Endodermal cell (in vitro differentiated cells): ENCODE results near the gene ZC3H8. TPM values are rescaled to one million over a fixed set of nuclear protein-coding genes. Genes with fewer than 3 reads are reported as not detected.

Experiments used
- DNase-seq: peaks from one replicate; pipeline ENCODE4 v3.0.0-alpha.2; 2017
- H3K27ac ChIP-seq: 2 replicates; pipeline ENCODE4 v1.5.1; 2013; ENCODE audit warnings: mild to moderate bottlenecking, low read depth, low read length, moderate library complexity
- H3K27me3 ChIP-seq: 2 replicates; pipeline ENCODE4 v1.6.1; 2013; ENCODE audit warnings: mild to moderate bottlenecking, low read length, moderate library complexity; ENCODE audit not compliant: insufficient read depth, control insufficient read depth, poor library complexity, severe bottlenecking
- H3K36me3 ChIP-seq: 2 replicates; pipeline ENCODE4 v1.7.0; 2013; ENCODE audit warnings: mild to moderate bottlenecking, low read length, moderate library complexity; ENCODE audit not compliant: control insufficient read depth, insufficient read depth
- H3K4me1 ChIP-seq: one replicate; pipeline ENCODE4 v1.7.0; 2013; ENCODE audit warnings: low read length; ENCODE audit not compliant: control insufficient read depth, insufficient read depth
- H3K4me3 ChIP-seq: 2 replicates; pipeline ENCODE4 v1.5.1; 2013; ENCODE audit warnings: mild to moderate bottlenecking, low read length, moderate library complexity
- H3K9ac ChIP-seq: 2 replicates; pipeline ENCODE4 v1.6.1; 2013; ENCODE audit warnings: mild to moderate bottlenecking, low read length, moderate library complexity; ENCODE audit not compliant: poor library complexity, severe bottlenecking; ENCODE audit errors: extremely low read depth
- H3K9me3 ChIP-seq: 2 replicates; pipeline ENCODE4 v1.6.1; 2013; ENCODE audit warnings: mild to moderate bottlenecking, low read length, moderate library complexity; ENCODE audit not compliant: control insufficient read depth
- H3K27ac Mint-ChIP-seq: 2 replicates; pipeline ENCODE4 v1.8.0; 2020; ENCODE audit warnings: mixed read lengths
- H3K27me3 Mint-ChIP-seq: 2 replicates; pipeline ENCODE4 v1.8.0; 2021; ENCODE audit warnings: mild to moderate bottlenecking, mixed read lengths; ENCODE audit not compliant: insufficient read depth
- H3K36me3 Mint-ChIP-seq: 2 replicates; pipeline ENCODE4 v1.8.0; 2020; ENCODE audit warnings: low read depth, mixed read lengths
- H3K4me1 Mint-ChIP-seq: 2 replicates; pipeline ENCODE4 v1.8.0; 2020; ENCODE audit warnings: mixed read lengths
- H3K4me3 Mint-ChIP-seq: 2 replicates; pipeline ENCODE4 v1.8.0; 2020; ENCODE audit warnings: mild to moderate bottlenecking, moderate library complexity, mixed read lengths
- H3K9me3 Mint-ChIP-seq: 2 replicates; pipeline ENCODE4 v1.8.0; 2020; ENCODE audit warnings: mild to moderate bottlenecking, mixed read lengths
- CTCF ChIP-seq: fragments of 200-600 bp; sonication (generic); conservative IDR thresholded peaks from 2 replicates; pipeline ENCODE4 v1.5.0; 2021; ENCODE audit warnings: antibody characterized with exemption, mild to moderate bottlenecking
- WGBS, 2 experiments: methylation state at CpG; one replicate each; pipeline versions ENCODE4 v1.1.5 to v1.1.7; 2013; ENCODE audit warnings: missing lambda C conversion rate in 2 of 2, mixed read lengths in 1 of 2; ENCODE audit not compliant: insufficient coverage in 1 of 2, insufficient read length in 1 of 2; 5-methylcytosine and 5-hydroxymethylcytosine counted together
- total RNA-seq, 2 donors: library from RNA; stranded (reverse); fragmentation: NEBNext Ultra II Directional in 1 of 2; extraction: Animal tissue kit (Norgen Biotek cat#: 25700) in 1 of 2; gene quantifications; 2 replicates in 1 of 2; 3 replicates in 1 of 2; pipeline ENCODE4 v1.2.1, GENCODE V29; 2021

The ZC3H8 gene
- total RNA-seq, 2 donors from 2014 or later = 8.3 to 10.6 TPM

GRCh38 chr2:112187805-112188596 lies 66.8 kb downstream of the ZC3H8 start:
- no peak overlapping the region for H3K4me3 ChIP-seq
- DNase-seq = no peak
- H3K27me3 ChIP-seq = peaks cover 6% of the 10 kb centered on the region
- H3K4me1 Mint-ChIP-seq = no peaks in the 10 kb centered on the region
- no peaks in the 10 kb centered on the region for H3K36me3 ChIP-seq
- peaks cover 7% of the 10 kb centered on the region for H3K9me3 Mint-ChIP-seq
- no peaks in the 10 kb centered on the region for H3K4me1 ChIP-seq
- no peaks in the 10 kb centered on the region for H3K36me3 Mint-ChIP-seq
- H3K27me3 Mint-ChIP-seq = peaks cover 4% of the 10 kb centered on the region
- no peak for TF ChIP-seq CTCF
- H3K9me3 ChIP-seq = no peaks in the 10 kb centered on the region
- no peak overlapping the region for H3K9ac ChIP-seq
- H3K4me3 Mint-ChIP-seq = no peak overlapping the region
- H3K27ac Mint-ChIP-seq = no peak overlapping the region
- 86 to 92% methylated on average over 4 to 9 of the region's 9 CpGs for WGBS, 2 experiments
- no peak overlapping the region for H3K27ac ChIP-seq

GRCh38 chr2:112187046-112187715 lies 67.7 kb downstream of the ZC3H8 start:
- Histone ChIP-seq H3K9ac (no peak overlapping the region), H3K4me3 (no peak overlapping the region), H3K27ac (no peak overlapping the region), H3K36me3 (no peaks in the 10 kb centered on the region), H3K4me1 (no peaks in the 10 kb centered on the region), H3K27me3 (peaks cover 11% of the 10 kb centered on the region), H3K9me3 (no peaks in the 10 kb centered on the region)
- Mint-ChIP-seq H3K27ac (no peak overlapping the region), H3K4me3 (no peak overlapping the region), H3K36me3 (no peaks in the 10 kb centered on the region), H3K27me3 (peaks cover 12% of the 10 kb centered on the region), H3K9me3 (peaks cover 7% of the 10 kb centered on the region), H3K4me1 (no peaks in the 10 kb centered on the region)
- DNase-seq = no peak
- TF ChIP-seq CTCF = no peak
- 91 to 93% methylated on average over 25 to 31 of the region's 31 CpGs for WGBS, 2 experiments

- no peaks in the 10 kb centered on the region for H3K36me3 ChIP-seq
- no peak overlapping the region for H3K4me3 ChIP-seq
- WGBS, 2 experiments = 80 to 87% methylated on average over 6 to 9 of the region's 9 CpGs
- no peaks in the 10 kb centered on the region for H3K4me1 Mint-ChIP-seq
- peaks cover 28% of the 10 kb centered on the region for H3K27me3 ChIP-seq
- no peak overlapping the region for H3K4me3 Mint-ChIP-seq
- no peaks in the 10 kb centered on the region for H3K9me3 ChIP-seq
- no peaks in the 10 kb centered on the region for H3K4me1 ChIP-seq
- H3K9ac ChIP-seq = no peak overlapping the region
- H3K27me3 Mint-ChIP-seq = peaks cover 29% of the 10 kb centered on the region
- TF ChIP-seq CTCF = no peak
- no peaks in the 10 kb centered on the region for H3K36me3 Mint-ChIP-seq
- no peak for DNase-seq
- H3K9me3 Mint-ChIP-seq = peaks cover 11% of the 10 kb centered on the region
- no peak overlapping the region for H3K27ac Mint-ChIP-seq
- no peak overlapping the region for H3K27ac ChIP-seq
Observed at GRCh38 chr2:112185131-112185530, 69.7 kb downstream of the ZC3H8 start.
